Pericardium fibroblast (primary cell): Measurements from ENCODE around the gene DENND6B. TPM values are rescaled to one million over a fixed set of nuclear protein-coding genes. Genes with fewer than 3 reads are reported as not detected.

Experiments used
- total RNA-seq: library from RNA; depleted of rRNA; stranded (reverse); fragments of >200 nt; gene quantifications from 2 replicates; pipeline ENCODE4 v1.2.3, GENCODE V29; 2015

DENND6B gene, protein sequence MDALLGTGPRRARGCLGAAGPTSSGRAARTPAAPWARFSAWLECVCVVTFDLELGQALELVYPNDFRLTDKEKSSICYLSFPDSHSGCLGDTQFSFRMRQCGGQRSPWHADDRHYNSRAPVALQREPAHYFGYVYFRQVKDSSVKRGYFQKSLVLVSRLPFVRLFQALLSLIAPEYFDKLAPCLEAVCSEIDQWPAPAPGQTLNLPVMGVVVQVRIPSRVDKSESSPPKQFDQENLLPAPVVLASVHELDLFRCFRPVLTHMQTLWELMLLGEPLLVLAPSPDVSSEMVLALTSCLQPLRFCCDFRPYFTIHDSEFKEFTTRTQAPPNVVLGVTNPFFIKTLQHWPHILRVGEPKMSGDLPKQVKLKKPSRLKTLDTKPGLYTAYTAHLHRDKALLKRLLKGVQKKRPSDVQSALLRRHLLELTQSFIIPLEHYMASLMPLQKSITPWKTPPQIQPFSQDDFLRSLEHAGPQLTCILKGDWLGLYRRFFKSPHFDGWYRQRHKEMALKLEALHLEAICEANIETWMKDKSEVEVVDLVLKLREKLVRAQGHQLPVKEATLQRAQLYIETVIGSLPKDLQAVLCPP
- total RNA-seq: 6.6 and 8.5 TPM in 2 replicates

DNA sequence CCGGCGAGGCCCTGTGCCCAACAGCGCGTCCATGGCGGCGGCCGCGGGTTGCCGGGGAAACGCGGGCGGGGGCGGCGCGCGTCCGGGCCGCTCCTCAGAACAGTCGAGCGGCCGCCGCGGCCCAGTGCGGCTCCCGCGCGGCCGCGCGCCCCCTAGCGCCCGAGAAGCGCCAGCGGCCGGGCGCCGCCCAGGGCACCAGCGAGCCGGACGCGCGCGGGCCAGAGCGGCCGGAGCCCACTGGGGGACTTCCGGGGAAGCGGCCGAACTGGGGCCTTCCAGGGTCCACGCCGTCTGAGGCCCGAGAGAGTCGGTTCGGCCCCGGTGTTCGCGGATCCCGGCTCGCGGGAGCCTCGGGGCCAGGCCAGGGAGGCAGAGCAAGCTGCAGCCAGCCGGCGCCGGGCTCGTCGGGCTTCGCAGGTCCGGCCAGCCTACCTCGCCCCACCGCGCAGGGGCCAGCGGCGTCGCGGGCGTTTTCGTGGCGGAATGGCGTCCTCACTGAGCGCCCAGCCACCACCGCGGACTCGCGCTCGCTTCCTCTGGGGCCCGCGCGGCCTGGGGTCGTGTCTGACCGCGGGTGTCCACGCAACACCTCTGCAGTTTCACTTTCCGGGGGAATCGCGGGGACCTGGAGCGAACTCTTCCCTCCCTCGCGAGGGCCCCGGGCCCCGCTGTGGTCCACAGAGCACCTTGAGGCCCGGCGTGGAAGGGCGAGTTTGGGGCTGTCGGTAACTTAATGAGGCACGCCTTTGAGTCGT is at the start of gene DENND6B:
TSS of gene DENND6B (minus strand) at position 57 of the 755 bp plus-strand sequence. CDS start at position 33, 24 bp downstream.

GRCh38 chr22:50342651-50343540 is 16.1 kb upstream of the DENND6B start, which contains the start of gene PPP6R2:
TSS of gene PPP6R2 (plus strand) at chr22:50343327. CDS start at chr22:50393909, 50,582 bp downstream.

DNA sequence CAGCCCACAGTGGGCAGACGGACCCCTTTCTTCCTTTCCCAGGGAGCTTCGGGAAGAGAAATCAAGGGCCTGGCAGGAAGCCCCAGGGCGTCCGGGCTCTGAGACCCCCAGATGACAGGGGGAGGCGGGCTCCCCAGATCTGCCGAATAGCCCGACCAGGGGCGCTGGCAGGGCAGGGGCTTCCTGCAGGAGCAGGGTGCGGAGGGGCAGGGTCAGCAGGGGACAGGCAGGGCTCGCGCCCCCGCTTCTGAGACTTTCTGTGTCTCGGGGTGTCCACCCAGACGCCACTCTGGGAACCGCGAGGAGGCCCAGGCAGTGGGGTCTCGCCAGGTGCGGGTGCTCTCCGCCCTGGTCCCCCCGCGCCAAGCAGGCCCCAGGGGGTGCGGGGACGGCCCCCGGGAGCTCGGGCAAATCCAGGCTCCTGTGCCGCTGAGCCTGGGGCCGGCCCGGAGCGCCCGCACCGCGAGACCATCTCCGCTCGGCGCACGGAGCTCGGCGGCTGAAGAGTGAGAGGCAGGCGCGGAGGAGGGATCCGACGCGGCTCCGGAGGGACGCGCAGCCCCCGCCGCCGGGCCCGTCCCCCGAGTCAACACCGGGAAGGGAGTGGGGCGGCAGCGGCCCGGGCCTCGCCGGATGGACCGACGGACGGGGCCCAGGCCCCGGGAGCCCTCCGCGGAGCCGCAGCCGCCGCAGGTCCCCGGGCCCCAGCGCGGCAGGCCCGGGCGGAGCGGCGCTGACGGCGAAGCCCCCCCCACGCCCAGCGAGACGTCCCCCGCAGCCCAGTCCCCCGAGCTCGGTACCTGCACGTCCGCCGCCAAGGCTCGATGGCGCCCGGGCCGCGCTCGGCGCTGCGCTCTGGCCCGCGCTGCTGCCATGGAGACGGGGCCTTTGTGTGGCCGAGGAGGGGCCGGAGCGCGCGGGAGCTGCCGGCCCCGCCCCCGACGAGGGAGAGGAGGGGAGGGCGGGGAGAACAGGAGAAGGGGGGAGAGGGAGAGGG is 19.8 kb downstream of the DENND6B start, which contains the start of gene PLXNB2:
TSS of gene PLXNB2 (minus strand) at position 894 of the 997 bp plus-strand sequence. CDS start 17,062 bp downstream, outside the sequence.

DNA sequence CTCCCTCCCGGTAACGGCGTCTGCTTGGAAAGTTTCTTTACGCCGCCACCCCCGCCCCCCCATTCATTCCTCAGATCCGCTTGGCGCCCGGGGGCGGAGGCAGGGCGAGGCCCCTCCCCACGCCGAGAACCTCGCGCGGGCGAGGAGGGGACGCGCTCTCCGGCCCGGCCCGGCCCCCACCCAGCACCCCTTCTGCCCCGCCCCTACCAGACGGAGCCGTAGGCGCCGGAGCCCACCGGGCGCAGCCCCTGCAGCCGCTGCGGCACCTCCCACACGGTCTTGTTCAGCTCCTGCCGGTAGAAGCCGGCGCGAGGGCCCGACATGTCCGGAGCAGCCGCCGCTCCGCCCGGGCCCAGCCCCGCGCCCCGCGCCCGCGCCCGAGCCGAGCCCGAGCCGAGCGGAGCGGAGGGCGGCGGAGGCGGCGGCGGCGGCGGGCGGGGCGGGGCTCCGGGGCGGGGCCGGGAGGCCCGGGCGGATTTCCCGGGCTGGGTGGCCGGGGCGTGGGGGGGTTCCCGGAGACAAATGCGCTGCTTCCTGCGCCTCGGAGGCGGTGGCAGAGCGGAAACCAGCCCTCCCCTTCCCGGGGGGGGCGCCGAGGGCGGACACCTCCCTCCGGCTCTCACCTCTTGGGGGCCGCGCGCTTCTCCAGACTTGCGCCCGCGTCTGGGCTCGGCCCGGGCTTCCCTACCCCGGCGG is 56.7 kb downstream of the DENND6B start, which contains the start of gene MAPK11:
TSS of gene MAPK11 (minus strand) at position 411 of the 696 bp plus-strand sequence. CDS start at position 323, 88 bp downstream.

GRCh38 chr22:50261615-50262459 is 65.0 kb downstream of the DENND6B start, which contains the start of gene MAPK12:
TSS of gene MAPK12 (minus strand) at chr22:50261683. CDS start at chr22:50261509, 174 bp downstream.

Other genes starting within 250 kb of the DENND6B start
- gene MLC1, start 241.6 kb downstream of the DENND6B start, total RNA-seq: 2.5 TPM in 1 of 2 replicates, not detected in the other
- gene MOV10L1, start 237.0 kb downstream of the DENND6B start, total RNA-seq: 2.9 and 5.1 TPM in 2 replicates
- 0.35 and 0.60 TPM in 2 replicates for gene PANX2, start 156.3 kb downstream of the DENND6B start, total RNA-seq
- gene TRABD, start 141.1 kb downstream of the DENND6B start, total RNA-seq: 21.9 and 26.9 TPM in 2 replicates
- 24.5 and 33.3 TPM in 2 replicates for gene SELENOO, start 126.0 kb downstream of the DENND6B start, total RNA-seq
- 18.3 and 23.2 TPM in 2 replicates for gene TUBGCP6, start 82.0 kb downstream of the DENND6B start, total RNA-seq
- 20.8 and 39.8 TPM in 2 replicates for gene HDAC10, start 75.7 kb downstream of the DENND6B start, total RNA-seq
- 29.5 and 36.9 TPM in 2 replicates for gene MAPK12, start 65.3 kb downstream of the DENND6B start, total RNA-seq
- gene MAPK11, start 56.6 kb downstream of the DENND6B start, total RNA-seq: 18.4 and 24.0 TPM in 2 replicates
- gene PLXNB2, start 19.4 kb downstream of the DENND6B start, total RNA-seq: 143 and 157 TPM in 2 replicates
- 44.7 and 47.3 TPM in 2 replicates for gene PPP6R2, start 16.3 kb upstream of the DENND6B start, total RNA-seq
- 53.8 and 57.3 TPM in 2 replicates for gene SBF1, start 148.0 kb upstream of the DENND6B start, total RNA-seq
- gene ADM2, start 154.5 kb upstream of the DENND6B start, total RNA-seq: 14.5 and 35.9 TPM in 2 replicates
- gene MIOX, start 159.8 kb upstream of the DENND6B start, total RNA-seq: 0.43 TPM in 1 of 2 replicates, not detected in the other
- 64.2 and 77.0 TPM in 2 replicates for gene LMF2, start 180.7 kb upstream of the DENND6B start, total RNA-seq
- gene NCAPH2, start 181.2 kb upstream of the DENND6B start, total RNA-seq: 22.5 and 28.0 TPM in 2 replicates
- 1.3 and 2.5 TPM in 2 replicates for gene SCO2, start 198.6 kb upstream of the DENND6B start, total RNA-seq
- gene TYMP, start 203.0 kb upstream of the DENND6B start, total RNA-seq: 46.3 and 57.6 TPM in 2 replicates
- 1.8 and 2.4 TPM in 2 replicates for gene KLHDC7B, start 218.9 kb upstream of the DENND6B start, total RNA-seq
- not detected in 2 replicates for gene SYCE3, start 235.9 kb upstream of the DENND6B start, total RNA-seq